GM12891 (cell line): ENCODE results near the gene ARHGEF39.

Source experiments
- POLR2A ChIP-seq: IDR thresholded peaks from 2 replicates; pipeline ENCODE4 v1.6.1; 2011; ENCODE audit warnings: low read depth, low read length, control low read depth
- POLR2AphosphoS5 ChIP-seq: IDR thresholded peaks from 2 replicates; pipeline ENCODE4 v1.6.1; 2011; ENCODE audit warnings: low read depth, low read length, control low read depth
- TAF1 ChIP-seq: IDR thresholded peaks from 2 replicates; pipeline ENCODE4 v1.6.1; 2011; ENCODE audit warnings: low read depth, low read length, control low read depth

DNA sequence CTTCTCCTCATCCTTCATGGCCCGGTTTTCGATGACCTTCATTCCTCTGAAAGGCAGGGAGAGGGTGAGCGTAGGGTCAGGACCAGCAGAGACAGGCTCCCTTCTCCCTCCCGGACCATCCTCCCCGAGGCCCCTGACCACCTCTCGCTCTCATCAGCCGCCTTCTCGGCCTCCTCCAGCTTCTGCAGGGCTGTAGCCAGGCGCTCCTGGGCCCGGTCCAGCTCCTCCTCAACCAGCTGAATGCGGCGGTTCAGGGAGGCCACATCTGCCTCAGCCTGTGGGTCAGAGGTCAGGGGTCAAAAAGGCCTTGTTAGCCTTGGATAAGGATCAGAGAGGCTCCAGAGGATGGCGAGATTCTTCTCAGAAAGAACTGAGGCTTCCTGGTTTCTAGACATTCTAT is 20.5 kb upstream of the ARHGEF39 start:
- no peak for TF ChIP-seq POLR2A
- no peak for TF ChIP-seq POLR2AphosphoS5
- TF ChIP-seq TAF1, result no peak
